Measurements from ENCODE around the gene CYP39A1.

- TF ChIP-seq CTCF (IDR thresholded peaks at IDR 0.05; ENCODE audit: low read length) (no peak), EZH2 (IDR thresholded peaks at IDR 0.05; ENCODE audit: borderline replicate concordance, low read length) (no peak)
These were observed 79.5 kb downstream of the CYP39A1 start for GRCh38 chr6:46573140-46573539.

Measured in OCI-LY1 (cell line).